Panc1 (cell line): ENCODE results near the gene RRP1. TPM values are rescaled to one million over a fixed set of nuclear protein-coding genes. Genes with fewer than 3 reads are reported as not detected.

Source experiments
- ATAC-seq: fragments of 200-7000 bp; cut with Tn5 transposase; 2 replicates; pipeline ENCODE4 v1.9.1; 2020; ENCODE audit warnings: mild to moderate bottlenecking, moderate library complexity
- BruUV-seq: library from RNA; stranded (reverse); fragments of 400-500 nt; replicated peaks from 2 replicates; lab custom pipeline; 2021; lab: Mats Ljungman, UMichigan
- CTCF ChIA-PET: fragments of 300-600 bp; sonication (Branson Sonifier 250); formaldehyde crosslinking; loops from one replicate; lab custom pipeline; 2022; ENCODE audit warnings: antibody characterized with exemption; lab: Charles Lee
- POLR2A ChIA-PET: fragments of 300-600 bp; sonication (Branson Sonifier 250); formaldehyde crosslinking; loops from one replicate; lab custom pipeline; 2022; ENCODE audit warnings: antibody characterized with exemption; lab: Charles Lee
- DNase-seq: peaks from one replicate; pipeline ENCODE4 v3.0.0-alpha.2; 2010; ENCODE audit warnings: low read depth, low spot score
- H3K27ac ChIP-seq: 2 replicates; pipeline ENCODE4 v1.5.1; 2011; ENCODE audit warnings: mild to moderate bottlenecking, low read length, inconsistent platforms
- H3K27me3 ChIP-seq: fragments of 200-500 bp; sonication (Bioruptor generic); 2 replicates; pipeline ENCODE4 v1.6.0; 2014; ENCODE audit warnings: low read length, inconsistent platforms; ENCODE audit not compliant: control insufficient read depth, insufficient read depth
- H3K36me3 ChIP-seq: fragments of 200-500 bp; sonication (Bioruptor generic); 2 replicates; pipeline ENCODE4 v1.5.1; 2014; ENCODE audit warnings: inconsistent platforms, mild to moderate bottlenecking, low read length, moderate library complexity; ENCODE audit not compliant: control insufficient read depth, insufficient read depth
- H3K4me1 ChIP-seq: 2 replicates; pipeline ENCODE4 v1.5.1; 2011; ENCODE audit warnings: inconsistent platforms, mild to moderate bottlenecking, low read length, moderate library complexity; ENCODE audit not compliant: control insufficient read depth, insufficient read depth
- H3K4me3 ChIP-seq, 2 experiments: 2 replicates each; pipeline ENCODE4 v1.5.1; 2011 to 2012; ENCODE audit warnings: low read depth in 2 of 2, low read length in 2 of 2, mild to moderate bottlenecking in 2 of 2, inconsistent platforms in 1 of 2, moderate library complexity in 1 of 2
- H3K9me3 ChIP-seq: fragments of 200-500 bp; sonication (Bioruptor generic); 2 replicates; pipeline ENCODE4 v1.5.1; 2014; ENCODE audit warnings: low read depth, mild to moderate bottlenecking, inconsistent platforms, low read length, moderate library complexity; ENCODE audit not compliant: control insufficient read depth, insufficient read depth
- POLR2AphosphoS5 ChIP-seq: IDR thresholded peaks from 2 replicates; pipeline ENCODE4 v1.6.1; 2012; ENCODE audit warnings: mild to moderate bottlenecking, low read depth, low read length, moderate library complexity
- SIN3A ChIP-seq: IDR thresholded peaks from 2 replicates; pipeline ENCODE4 v1.6.1; 2012; ENCODE audit warnings: low read depth, mild to moderate bottlenecking, low read length, moderate library complexity, borderline replicate concordance; ENCODE audit not compliant: insufficient read depth
- TCF7L2 ChIP-seq: IDR thresholded peaks from 2 replicates; pipeline ENCODE4 v1.6.1; 2011; ENCODE audit warnings: mild to moderate bottlenecking, low read depth, low read length, inconsistent platforms
- in situ Hi-C: cut with HindIII; loops from 2 replicates; pipeline ENCODE4 v1.10.0; 2016; ENCODE audit warnings: low sequenced_read_pairs, low pct_unique_long_range_greater_than_20kb
- intact Hi-C: fragments of 100-400 bp; cut with micrococcal nuclease; formaldehyde crosslinking; loops from one replicate; pipeline ENCODE4 v1.10.0; 2022; ENCODE audit not compliant: unreplicated experiment
- total RNA-seq: library from RNA; stranded (reverse); gene quantifications from one replicate; pipeline ENCODE4 v1.2.1, GENCODE V29; 2021; ENCODE audit not compliant: unreplicated experiment
- TF ChIP-seq, protein P1 (sequence below): fragments of 450-650 bp; IDR thresholded peaks from 2 replicates; pipeline ENCODE4 v1.5.1; 2017; ENCODE audit warnings: mild to moderate bottlenecking
- TF ChIP-seq, protein P2 (sequence below), 2 experiments: IDR thresholded peaks; 2 replicates each; pipeline ENCODE4 v1.6.1; 2011 to 2012; ENCODE audit warnings: low read depth in 2 of 2, control low read depth in 1 of 2, low read length in 1 of 2, mild to moderate bottlenecking in 1 of 2, moderate library complexity in 1 of 2; ENCODE audit not compliant: insufficient read depth in 1 of 2

RRP1 gene
- total RNA-seq, 1 experiment from 2014 or later: 41.8 TPM

DNA sequence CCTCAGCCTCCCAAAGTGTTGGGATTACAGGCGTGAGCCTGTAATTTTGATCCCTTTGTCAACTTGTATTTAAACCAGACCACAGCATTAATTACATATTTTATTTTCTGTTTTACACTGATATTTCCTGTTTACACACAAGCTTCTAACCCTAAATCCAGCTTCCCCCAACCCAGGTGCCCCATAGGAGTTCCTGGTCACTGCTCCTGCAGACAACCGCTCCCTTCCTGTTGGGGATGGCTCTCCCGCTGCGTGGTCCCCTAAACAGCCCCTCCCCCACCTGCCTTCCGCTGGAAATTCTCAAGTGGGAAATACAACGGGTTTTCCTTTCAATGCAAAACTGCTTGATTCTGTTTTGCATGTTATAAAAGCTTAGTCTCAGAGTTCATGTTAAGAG is 17.0 kb upstream of the RRP1 start:
- TF ChIP-seq SIN3A (no peak), TCF7L2 (no peak), POLR2AphosphoS5 (no peak)
- TF ChIP-seq, protein P1, sequence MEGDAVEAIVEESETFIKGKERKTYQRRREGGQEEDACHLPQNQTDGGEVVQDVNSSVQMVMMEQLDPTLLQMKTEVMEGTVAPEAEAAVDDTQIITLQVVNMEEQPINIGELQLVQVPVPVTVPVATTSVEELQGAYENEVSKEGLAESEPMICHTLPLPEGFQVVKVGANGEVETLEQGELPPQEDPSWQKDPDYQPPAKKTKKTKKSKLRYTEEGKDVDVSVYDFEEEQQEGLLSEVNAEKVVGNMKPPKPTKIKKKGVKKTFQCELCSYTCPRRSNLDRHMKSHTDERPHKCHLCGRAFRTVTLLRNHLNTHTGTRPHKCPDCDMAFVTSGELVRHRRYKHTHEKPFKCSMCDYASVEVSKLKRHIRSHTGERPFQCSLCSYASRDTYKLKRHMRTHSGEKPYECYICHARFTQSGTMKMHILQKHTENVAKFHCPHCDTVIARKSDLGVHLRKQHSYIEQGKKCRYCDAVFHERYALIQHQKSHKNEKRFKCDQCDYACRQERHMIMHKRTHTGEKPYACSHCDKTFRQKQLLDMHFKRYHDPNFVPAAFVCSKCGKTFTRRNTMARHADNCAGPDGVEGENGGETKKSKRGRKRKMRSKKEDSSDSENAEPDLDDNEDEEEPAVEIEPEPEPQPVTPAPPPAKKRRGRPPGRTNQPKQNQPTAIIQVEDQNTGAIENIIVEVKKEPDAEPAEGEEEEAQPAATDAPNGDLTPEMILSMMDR: no peak
- TF ChIP-seq, protein P2, sequence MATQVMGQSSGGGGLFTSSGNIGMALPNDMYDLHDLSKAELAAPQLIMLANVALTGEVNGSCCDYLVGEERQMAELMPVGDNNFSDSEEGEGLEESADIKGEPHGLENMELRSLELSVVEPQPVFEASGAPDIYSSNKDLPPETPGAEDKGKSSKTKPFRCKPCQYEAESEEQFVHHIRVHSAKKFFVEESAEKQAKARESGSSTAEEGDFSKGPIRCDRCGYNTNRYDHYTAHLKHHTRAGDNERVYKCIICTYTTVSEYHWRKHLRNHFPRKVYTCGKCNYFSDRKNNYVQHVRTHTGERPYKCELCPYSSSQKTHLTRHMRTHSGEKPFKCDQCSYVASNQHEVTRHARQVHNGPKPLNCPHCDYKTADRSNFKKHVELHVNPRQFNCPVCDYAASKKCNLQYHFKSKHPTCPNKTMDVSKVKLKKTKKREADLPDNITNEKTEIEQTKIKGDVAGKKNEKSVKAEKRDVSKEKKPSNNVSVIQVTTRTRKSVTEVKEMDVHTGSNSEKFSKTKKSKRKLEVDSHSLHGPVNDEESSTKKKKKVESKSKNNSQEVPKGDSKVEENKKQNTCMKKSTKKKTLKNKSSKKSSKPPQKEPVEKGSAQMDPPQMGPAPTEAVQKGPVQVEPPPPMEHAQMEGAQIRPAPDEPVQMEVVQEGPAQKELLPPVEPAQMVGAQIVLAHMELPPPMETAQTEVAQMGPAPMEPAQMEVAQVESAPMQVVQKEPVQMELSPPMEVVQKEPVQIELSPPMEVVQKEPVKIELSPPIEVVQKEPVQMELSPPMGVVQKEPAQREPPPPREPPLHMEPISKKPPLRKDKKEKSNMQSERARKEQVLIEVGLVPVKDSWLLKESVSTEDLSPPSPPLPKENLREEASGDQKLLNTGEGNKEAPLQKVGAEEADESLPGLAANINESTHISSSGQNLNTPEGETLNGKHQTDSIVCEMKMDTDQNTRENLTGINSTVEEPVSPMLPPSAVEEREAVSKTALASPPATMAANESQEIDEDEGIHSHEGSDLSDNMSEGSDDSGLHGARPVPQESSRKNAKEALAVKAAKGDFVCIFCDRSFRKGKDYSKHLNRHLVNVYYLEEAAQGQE (IDR thresholded peaks at IDR 0.05; ENCODE audit: insufficient read depth in 1 of 2, low read depth in 2 of 2, low read length in 1 of 2): no peak
- ATAC-seq (no peak), DNase-seq (no peak)
- H3K27me3 ChIP-seq: no peaks in the 10 kb centered on the region
- H3K36me3 ChIP-seq: peaks cover 2% of the 10 kb centered on the region; the same call in 1 of the 2 replicates
- peaks cover 18% of the 10 kb centered on the region for H3K4me1 ChIP-seq
- no peak overlapping the region for H3K27ac ChIP-seq
- CTCF ChIA-PET: no interaction called here
- in situ Hi-C loops (no loop called here), intact Hi-C loops (no loop called here)
- no peak overlapping the region for H3K4me3 ChIP-seq
- no peaks in the 10 kb centered on the region for H3K9me3 ChIP-seq
- POLR2A ChIA-PET: interaction anchor here (1.0 kb wide), 1 partner anchor 13 kb away, joined by 5 read pairs; no protein-coding TSS in a partner anchor
- BruUV-seq: no TSS peak

DNA sequence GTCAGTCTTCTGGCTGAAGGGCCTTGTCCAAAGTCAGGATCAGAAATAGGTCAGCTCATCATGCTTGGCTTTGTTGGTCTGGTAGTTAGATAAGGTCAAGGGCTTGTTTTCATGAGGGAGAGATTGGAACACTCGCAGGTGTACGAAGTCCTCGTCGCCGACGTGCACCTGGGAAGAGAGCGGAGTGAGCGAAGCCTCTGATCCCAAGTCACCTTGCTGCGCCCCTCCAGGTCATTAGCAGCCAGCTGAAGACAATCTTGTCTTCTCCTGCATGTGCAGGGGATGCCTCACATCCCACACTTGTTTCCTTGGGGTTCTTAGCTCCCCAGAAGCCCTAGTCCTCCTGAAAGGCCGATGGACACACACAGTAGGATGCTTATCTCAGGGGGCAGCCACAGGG is 15.2 kb upstream of the RRP1 start:
- peaks cover 2% of the 10 kb centered on the region; the same call in 1 of the 2 replicates for H3K36me3 ChIP-seq
- TF ChIP-seq SIN3A (no peak), TCF7L2 (no peak), POLR2AphosphoS5 (no peak)
- TF ChIP-seq, protein P2 (IDR thresholded peaks at IDR 0.05; ENCODE audit: insufficient read depth in 1 of 2, low read depth in 2 of 2, low read length in 1 of 2): no peak
- TF ChIP-seq, protein P1: no peak
- ChIA-PET POLR2A (interaction anchor here (0.6 to 0.8 kb wide), 3 partner anchors 41 to 247 kb away, joined by 3 to 4 read pairs (median 4); no protein-coding TSS in a partner anchor), CTCF (no interaction called here)
- H3K4me3 ChIP-seq: peak overlapping the region in 1 of 2 experiments; percentile 88; a peak in 2 of 4 replicates
- H3K27me3 ChIP-seq: no peaks in the 10 kb centered on the region
- H3K4me1 ChIP-seq: peaks cover 15% of the 10 kb centered on the region
- intact Hi-C loops: no loop called here
- TSS peak; percentile 92 for BruUV-seq
- in situ Hi-C loops: no loop called here
- H3K9me3 ChIP-seq: no peaks in the 10 kb centered on the region
- no peak for DNase-seq
- no peak for ATAC-seq
- H3K27ac ChIP-seq: no peak overlapping the region
